Neural cell (in vitro differentiated cells): ENCODE measurements around the gene AMOTL2. TPM values are rescaled to one million over a fixed set of nuclear protein-coding genes. Genes with fewer than 3 reads are reported as not detected.

Experiments used
- H2AFZ ChIP-seq: fragments of 200-600, 300-800 bp; sonication (generic), shearing (Covaris generic); 2 replicates; pipeline ENCODE4 v1.6.0; 2014; ENCODE audit warnings: low read depth, mild to moderate bottlenecking, antibody characterized with exemption, low read length, moderate library complexity
- H3F3A ChIP-seq: fragments of 200-600 bp; shearing (Covaris generic); 2 replicates; pipeline ENCODE4 v1.6.1; 2016; ENCODE audit warnings: mild to moderate bottlenecking, moderate library complexity, mixed read lengths, antibody characterized with exemption, low read length; ENCODE audit not compliant: insufficient read depth, poor library complexity, severe bottlenecking
- H3K27ac ChIP-seq: fragments of 200-600, 300-800 bp; sonication (generic), shearing (Covaris generic); 2 replicates; pipeline ENCODE4 v1.5.1; 2014; ENCODE audit warnings: mild to moderate bottlenecking, low read length, moderate library complexity
- H3K27me3 ChIP-seq: fragments of 300-800, 200-600 bp; sonication (generic), shearing (Covaris generic); 2 replicates; pipeline ENCODE4 v1.6.0; 2014; ENCODE audit warnings: mild to moderate bottlenecking, low read depth, low read length, moderate library complexity; ENCODE audit not compliant: insufficient read depth
- H3K36me3 ChIP-seq: fragments of 300-800, 200-600 bp; sonication (generic), shearing (Covaris generic); 2 replicates; pipeline ENCODE4 v1.5.1; 2014; ENCODE audit warnings: mild to moderate bottlenecking, antibody characterized with exemption, low read length, moderate library complexity; ENCODE audit not compliant: insufficient read depth
- H3K4me2 ChIP-seq: fragments of 300-800, 200-600 bp; sonication (generic), shearing (Covaris generic); 2 replicates; pipeline ENCODE4 v1.6.0; 2014; ENCODE audit warnings: mild to moderate bottlenecking, low read length
- H3K4me3 ChIP-seq: fragments of 300-800, 200-600 bp; sonication (generic), shearing (Covaris generic); 2 replicates; pipeline ENCODE4 v1.5.1; 2014; ENCODE audit warnings: mild to moderate bottlenecking, low read length, moderate library complexity
- H3K79me2 ChIP-seq: fragments of 200-600 bp; shearing (Covaris generic); replicated peaks from 2 replicates; pipeline ENCODE4 v1.6.0; 2014; ENCODE audit warnings: mild to moderate bottlenecking, low read length, moderate library complexity; ENCODE audit not compliant: insufficient read depth
- H3K9ac ChIP-seq: fragments of 300-800, 200-600 bp; sonication (generic), shearing (Covaris generic); 2 replicates; pipeline ENCODE4 v1.6.1; 2016; ENCODE audit warnings: mild to moderate bottlenecking, low read length, mixed read lengths
- H3K9me2 ChIP-seq: fragments of 200-600 bp; shearing (Covaris generic); 2 replicates; pipeline ENCODE4 v1.6.1; 2016; ENCODE audit warnings: mild to moderate bottlenecking, low read length, mixed read lengths; ENCODE audit not compliant: insufficient read depth
- H3K9me3 ChIP-seq: fragments of 200-600, 300-800 bp; sonication (generic), shearing (Covaris generic); 2 replicates; pipeline ENCODE4 v1.6.1; 2016; ENCODE audit warnings: mild to moderate bottlenecking, mixed run types, low read length, moderate library complexity, mixed read lengths
- H4K20me1 ChIP-seq: fragments of 200-600 bp; shearing (Covaris generic); 2 replicates; pipeline ENCODE4 v1.6.1; 2016; ENCODE audit warnings: mild to moderate bottlenecking, mixed run types; ENCODE audit not compliant: insufficient read depth
- CTCF ChIP-seq: fragments of 450-650 bp; IDR thresholded peaks from 2 replicates; pipeline ENCODE4 v1.5.1; 2014; ENCODE audit warnings: antibody characterized with exemption, mild to moderate bottlenecking, moderate library complexity; ENCODE audit not compliant: poor library complexity, severe bottlenecking
- EP300 ChIP-seq: fragments of 450-650 bp; conservative IDR thresholded peaks from 2 replicates; pipeline ENCODE4 v1.6.1; 2014; ENCODE audit warnings: antibody characterized with exemption, mild to moderate bottlenecking, moderate library complexity; ENCODE audit not compliant: poor library complexity, severe bottlenecking
- EZH2 ChIP-seq: fragments of 200-600, 300-800 bp; shearing (Covaris generic), sonication (generic); IDR thresholded peaks from 2 replicates; pipeline ENCODE4 v1.6.1; 2014; ENCODE audit warnings: antibody characterized with exemption, low read length, borderline replicate concordance, mild to moderate bottlenecking; ENCODE audit not compliant: insufficient read depth, poor library complexity, severe bottlenecking
- MXI1 ChIP-seq: fragments of 450-650 bp; conservative IDR thresholded peaks from 2 replicates; pipeline ENCODE4 v1.6.1; 2014; ENCODE audit warnings: antibody characterized with exemption, mild to moderate bottlenecking; ENCODE audit not compliant: poor library complexity, severe bottlenecking
- POLR2AphosphoS5 ChIP-seq: IDR thresholded peaks from 2 replicates; pipeline ENCODE4 v1.6.1; 2012
- RAD21 ChIP-seq: fragments of 450-650 bp; conservative IDR thresholded peaks from 2 replicates; pipeline ENCODE4 v1.6.1; 2014; ENCODE audit warnings: antibody characterized with exemption, mild to moderate bottlenecking, moderate library complexity
- REST ChIP-seq: IDR thresholded peaks from 2 replicates; pipeline ENCODE4 v1.6.1; 2012; ENCODE audit warnings: borderline replicate concordance
- SMC3 ChIP-seq: fragments of 450-650 bp; conservative IDR thresholded peaks from 2 replicates; pipeline ENCODE4 v1.6.1; 2014; ENCODE audit warnings: antibody characterized with exemption, mild to moderate bottlenecking, moderate library complexity; ENCODE audit not compliant: poor library complexity
- TAF1 ChIP-seq: IDR thresholded peaks from 2 replicates; pipeline ENCODE4 v1.6.1; 2012; ENCODE audit warnings: low read depth
- polyA plus RNA-seq: library from polyadenylated mRNA; depleted of rRNA; stranded (reverse); fragments of >200 nt; gene quantifications from 2 replicates; pipeline ENCODE4 v1.2.3, GENCODE V29; 2014

Gene AMOTL2
- polyA plus RNA-seq, 1 donor from 2014 or later, result 30.1 TPM

GRCh38 chr3:134333522-134334181, 40.6 kb downstream of the AMOTL2 start:
- no peaks in the 10 kb centered on the region for H3F3A ChIP-seq
- no peak for TF ChIP-seq CTCF
- no peak for TF ChIP-seq EZH2
- no peak for TF ChIP-seq POLR2AphosphoS5
- TF ChIP-seq RAD21, result no peak
- TF ChIP-seq MXI1, result no peak
- no peak for TF ChIP-seq EP300
- TF ChIP-seq TAF1, result no peak
- TF ChIP-seq REST, result no peak
- TF ChIP-seq SMC3, result no peak
- H3K27me3 ChIP-seq, result no peaks in the 10 kb centered on the region
- H2AFZ ChIP-seq, result no peak overlapping the region
- no peaks in the 10 kb centered on the region for H3K9me2 ChIP-seq
- no peaks in the 10 kb centered on the region for H3K9me3 ChIP-seq
- H3K4me3 ChIP-seq, result no peak overlapping the region
- H3K27ac ChIP-seq, result no peak overlapping the region
- H4K20me1 ChIP-seq, result no peaks in the 10 kb centered on the region
- no peak overlapping the region for H3K9ac ChIP-seq
- no peaks in the 10 kb centered on the region for H3K36me3 ChIP-seq
- H3K79me2 ChIP-seq, result no peaks in the 10 kb centered on the region
- H3K4me2 ChIP-seq, result no peak overlapping the region

GRCh38 chr3:134332344-134332743, 41.9 kb downstream of the AMOTL2 start:
- Histone ChIP-seq H3K4me2 (no peak overlapping the region), H3K4me3 (no peak overlapping the region)
- TF ChIP-seq EP300, result no peak
- TF ChIP-seq RAD21, result no peak
- no peak for TF ChIP-seq REST
- no peak for TF ChIP-seq SMC3
- no peak for TF ChIP-seq EZH2
- no peak for TF ChIP-seq POLR2AphosphoS5
- no peak for TF ChIP-seq TAF1
- TF ChIP-seq MXI1, result no peak
- no peak for TF ChIP-seq CTCF

More at GRCh38 chr3:134332344-134332743, 41.9 kb downstream of the AMOTL2 start:
- Histone ChIP-seq H3K36me3 (no peaks in the 10 kb centered on the region), H3F3A (no peaks in the 10 kb centered on the region), H3K27me3 (no peaks in the 10 kb centered on the region), H3K9me3 (no peaks in the 10 kb centered on the region), H4K20me1 (no peaks in the 10 kb centered on the region), H3K27ac (no peak overlapping the region), H3K9ac (no peak overlapping the region), H3K9me2 (no peaks in the 10 kb centered on the region), H2AFZ (no peak overlapping the region), H3K79me2 (no peaks in the 10 kb centered on the region)
